AG04450 (cell line): Measurements from ENCODE around the gene LYZL1. TPM values are rescaled to one million over a fixed set of nuclear protein-coding genes. Genes with fewer than 3 reads are reported as not detected.

Source experiments
- CTCF ChIA-PET: fragments of 300-600, 350-600 bp; formaldehyde crosslinking; extraction: SDS; loops from one replicate; lab custom pipeline; 2022; ENCODE audit warnings: antibody characterized with exemption, inconsistent platforms; lab: Charles Lee
- POLR2A ChIA-PET: fragments of 350-600 bp; formaldehyde crosslinking; extraction: SDS; loops from one replicate; lab custom pipeline; 2021; ENCODE audit warnings: antibody characterized with exemption, inconsistent platforms; lab: Yijun Ruan, JAX
- DNase-seq: peaks from one replicate; pipeline ENCODE4 v3.0.0-alpha.2; 2011; ENCODE audit warnings: low read depth, low spot score
- H3K27ac ChIP-seq: one replicate; pipeline ENCODE4 v1.5.1; 2012; ENCODE audit warnings: low read depth, low read length, control low read depth
- H3K27me3 ChIP-seq: one replicate; pipeline ENCODE4 v1.6.0; 2012; ENCODE audit warnings: low read length; ENCODE audit not compliant: control insufficient read depth, insufficient read depth
- H3K4me3 ChIP-seq: 2 replicates; pipeline ENCODE4 v1.5.1; 2011; ENCODE audit warnings: mild to moderate bottlenecking, low read depth, low read length, control low read depth
- H3K9me3 ChIP-seq: 2 replicates; pipeline ENCODE4 v1.5.1; 2012; ENCODE audit warnings: low read length; ENCODE audit not compliant: control insufficient read depth, insufficient read depth
- CTCF ChIP-seq: IDR thresholded peaks from 2 replicates; pipeline ENCODE4 v1.5.1; 2011; ENCODE audit warnings: low read depth, low read length, control low read depth, inconsistent platforms
- polyA plus RNA-seq: library from polyadenylated mRNA; depleted of rRNA; stranded (reverse); fragments of >200 nt; gene quantifications from 2 replicates; pipeline ENCODE4 v1.2.3, GENCODE V29; 2011

The LYZL1 gene
- polyA plus RNA-seq, 1 experiment, result not detected

GRCh38 chr10:29273478-29273877 lies 15.4 kb upstream of the LYZL1 start:
- H3K27ac ChIP-seq, result no peak overlapping the region
- no peak for TF ChIP-seq CTCF
- H3K27me3 ChIP-seq, result peaks cover 13% of the 10 kb centered on the region
- CTCF ChIA-PET, result no interaction called here
- POLR2A ChIA-PET, result no interaction called here
- H3K9me3 ChIP-seq, result no peaks in the 10 kb centered on the region; the same call in 1 of the 2 replicates
- DNase-seq, result no peak
- no peak overlapping the region for H3K4me3 ChIP-seq

DNA sequence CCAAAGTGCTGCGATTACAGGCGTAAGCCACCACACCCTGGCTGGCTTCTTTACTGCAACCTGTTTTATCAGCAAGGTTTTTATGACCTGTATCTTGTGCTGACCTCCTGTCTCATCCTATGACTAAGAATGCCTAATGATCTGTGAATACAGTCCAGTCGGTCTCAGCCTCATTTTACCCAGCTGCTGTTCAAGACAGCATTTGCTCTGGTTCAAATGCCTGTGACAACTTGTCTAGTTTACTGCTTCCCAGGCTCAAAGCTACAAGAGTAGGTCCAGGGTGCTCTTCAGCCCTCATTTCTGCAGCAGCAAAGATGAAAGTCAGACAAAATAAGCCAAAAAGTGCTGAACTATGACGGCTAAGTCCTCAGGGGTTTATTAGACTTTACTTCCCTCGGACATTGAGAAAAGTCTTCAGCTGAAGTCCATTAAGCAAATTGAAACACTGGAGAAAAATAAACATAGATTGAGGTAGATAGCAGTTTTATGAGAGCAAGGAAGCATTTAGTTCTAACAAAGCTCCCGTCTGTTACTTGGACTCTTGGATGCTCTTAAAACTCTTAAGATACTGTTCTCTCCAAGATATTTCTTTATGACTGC lies 12.5 kb upstream of the LYZL1 start:
- POLR2A ChIA-PET, result no interaction called here
- TF ChIP-seq CTCF, result no peak
- no peaks in the 10 kb centered on the region; the same call in 1 of the 2 replicates for H3K9me3 ChIP-seq
- H3K4me3 ChIP-seq, result no peak overlapping the region
- DNase-seq, result no peak
- peaks cover 26% of the 10 kb centered on the region for H3K27me3 ChIP-seq
- no peak overlapping the region for H3K27ac ChIP-seq
- CTCF ChIA-PET, result interaction anchor here (1.5 kb wide), 1 partner anchor 28 kb away, joined by 4 read pairs; no protein-coding TSS in a partner anchor

- no peaks in the 10 kb centered on the region; the same call in 1 of the 2 replicates for H3K9me3 ChIP-seq
- ChIA-PET POLR2A (no interaction called here), CTCF (interaction anchor here (0.6 to 1.5 kb wide), 2 partner anchors 12 to 27 kb away, joined by 3 to 4 read pairs; partner anchors contain the start of gene LYZL1)
- no peak for TF ChIP-seq CTCF
- H3K4me3 ChIP-seq, result no peak overlapping the region
- H3K27me3 ChIP-seq, result peaks cover 27% of the 10 kb centered on the region
- no peak for DNase-seq
- no peak overlapping the region for H3K27ac ChIP-seq
Observed at GRCh38 chr10:29277296-29277695, 11.6 kb upstream of the LYZL1 start.

DNA sequence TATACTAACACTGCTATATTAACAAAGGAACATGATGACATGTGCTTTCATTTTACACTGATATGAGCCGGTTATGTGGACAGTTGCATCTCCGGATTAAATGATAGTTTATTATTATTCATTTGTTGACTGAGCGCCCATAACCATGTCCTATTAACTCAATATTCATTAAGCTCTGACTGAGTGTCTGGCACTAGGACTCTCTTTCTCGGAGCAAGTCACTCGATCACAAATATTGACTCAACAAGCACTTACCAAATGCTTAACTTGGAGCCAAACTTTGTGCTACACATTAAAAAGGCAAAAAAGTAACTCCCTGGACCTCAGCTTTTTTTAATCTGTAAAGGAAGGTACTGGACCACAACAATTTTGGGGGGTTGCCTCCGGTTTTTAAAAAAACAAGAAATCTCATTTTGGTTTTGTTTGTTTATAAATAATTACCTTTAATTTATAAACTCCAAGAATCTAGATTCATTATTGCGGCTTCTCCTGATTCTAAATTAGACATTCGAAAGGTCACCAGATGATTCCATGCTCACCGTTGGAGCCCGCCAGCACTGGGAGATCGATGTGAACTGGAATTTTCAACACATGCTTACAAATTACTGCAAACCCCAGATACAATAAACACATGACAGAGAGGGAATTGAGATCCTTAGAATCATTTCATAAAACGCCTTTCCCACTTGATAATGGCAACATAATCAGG lies 8.9 kb upstream of the LYZL1 start:
- Histone ChIP-seq H3K9me3 (no peaks in the 10 kb centered on the region; the same call in 1 of the 2 replicates), H3K4me3 (no peak overlapping the region), H3K27ac (no peak overlapping the region), H3K27me3 (peaks cover 33% of the 10 kb centered on the region)
- ChIA-PET CTCF (interaction anchor here (1.0 kb wide), 1 partner anchor 25 kb away, joined by 3 read pairs; no protein-coding TSS in a partner anchor), POLR2A (no interaction called here)
- TF ChIP-seq CTCF, result no peak
- DNase-seq, result no peak

GRCh38 chr10:29280488-29280840 lies 8.4 kb upstream of the LYZL1 start:
- TF ChIP-seq CTCF, result no peak
- Histone ChIP-seq H3K27ac (no peak overlapping the region), H3K27me3 (peaks cover 33% of the 10 kb centered on the region), H3K4me3 (no peak overlapping the region), H3K9me3 (no peaks in the 10 kb centered on the region)
- CTCF ChIA-PET, result interaction anchor here (0.9 kb wide), 1 partner anchor 106 kb away, joined by 3 read pairs; no protein-coding TSS in a partner anchor
- no peak for DNase-seq
- POLR2A ChIA-PET, result no interaction called here
